Activated CD8-positive, alpha-beta T cell treated with anti-CD3 and anti-CD28 coated beads, Interleukin-2, amount 10 ng/mL, durations not matched to agents 7 days and 5 days (primary cell): ENCODE results near the gene FCSK. TPM values are rescaled to one million over a fixed set of nuclear protein-coding genes. Genes with fewer than 3 reads are reported as not detected.
"Not testable (repeated sequence)": the region's sequence is repeated elsewhere in the genome, so short reads cannot be mapped to it uniquely, and the experiment has no call there.

Experiments
- ATAC-seq: fragments of 150-1000 bp; cut with Tn5 transposase; one replicate; pipeline ENCODE4 v1.10.0; 2021; ENCODE audit warnings: moderate library complexity
- CTCF ChIA-PET: fragments of 350-600 bp; sonication (Branson Sonifier 250); formaldehyde crosslinking; loops from one replicate; lab custom pipeline; 2021; ENCODE audit warnings: antibody characterized with exemption; lab: Charles Lee
- POLR2A ChIA-PET: fragments of 350-600 bp; sonication (Branson Sonifier 250); formaldehyde crosslinking; loops from one replicate; lab custom pipeline; 2021; ENCODE audit warnings: antibody characterized with exemption; lab: Charles Lee
- DNase-seq: peaks from one replicate; pipeline ENCODE4 v3.0.0-alpha.2; 2020
- H3K27ac Mint-ChIP-seq: one replicate; pipeline ENCODE4 v1.8.0; 2021; ENCODE audit warnings: mild to moderate bottlenecking, mixed read lengths
- H3K27me3 Mint-ChIP-seq: one replicate; pipeline ENCODE4 v1.8.0; 2021; ENCODE audit warnings: low read depth, mixed read lengths
- H3K36me3 Mint-ChIP-seq: one replicate; pipeline ENCODE4 v1.8.0; 2021; ENCODE audit warnings: low read depth, mixed read lengths
- H3K4me1 Mint-ChIP-seq: one replicate; pipeline ENCODE4 v1.8.0; 2021; ENCODE audit warnings: low read depth, mixed read lengths
- H3K4me3 Mint-ChIP-seq: one replicate; pipeline ENCODE4 v1.8.0; 2021; ENCODE audit warnings: mild to moderate bottlenecking, mixed read lengths
- H3K9me3 Mint-ChIP-seq: one replicate; pipeline ENCODE4 v1.8.0; 2022; ENCODE audit warnings: mixed read lengths; ENCODE audit not compliant: insufficient read depth
- total RNA-seq, 2 experiments: library from RNA; stranded (reverse); gene quantifications; one replicate each; pipeline ENCODE4 v1.2.3, GENCODE V29; 2021

FCSK gene
- total RNA-seq, 2 experiments from 2014 or later = 17.3 to 18.8 TPM

- Mint-ChIP-seq H3K4me3 (no peak overlapping the region), H3K4me1 (peaks cover 11% of the 10 kb centered on the region), H3K27ac (no peak overlapping the region), H3K36me3 (peaks cover 51% of the 10 kb centered on the region), H3K9me3 (no peaks in the 10 kb centered on the region), H3K27me3 (no peaks in the 10 kb centered on the region)
- CTCF ChIA-PET = no interaction called here
- POLR2A ChIA-PET = no interaction called here
- no peak for DNase-seq
- ATAC-seq = no peak
Measured at GRCh38 chr16:70512456-70512855, 58.1 kb downstream of the FCSK start.

GRCh38 chr16:70520612-70521297, 66.4 kb downstream of the FCSK start:
- ChIA-PET CTCF (interaction anchor here (5.0 kb wide), 1 partner anchor 11 kb away, joined by 50 read pairs; no protein-coding TSS in a partner anchor), POLR2A (interaction anchor here (1.0 to 3.2 kb wide), 2 partner anchors 174 to 1044 kb away, joined by 4 to 21 read pairs; partner anchors contain the start of gene DDX19A)
- DNase-seq = peak; percentile 41

GRCh38 chr16:70522216-70523075, 68.1 kb downstream of the FCSK start:
- H3K4me3 Mint-ChIP-seq = peak overlapping the region; percentile 98
- peaks cover 47% of the 10 kb centered on the region for H3K4me1 Mint-ChIP-seq
- DNase-seq (peak; percentile 41), ATAC-seq (no peak)
- H3K27ac Mint-ChIP-seq = peak overlapping the region; percentile 99
- H3K9me3 Mint-ChIP-seq = no peaks in the 10 kb centered on the region
- no peaks in the 10 kb centered on the region for H3K27me3 Mint-ChIP-seq
- H3K36me3 Mint-ChIP-seq = peaks cover 60% of the 10 kb centered on the region
- ChIA-PET POLR2A (interaction anchor here (0.6 to 3.2 kb wide), 13 partner anchors 13 to 279 kb away, joined by 3 to 21 read pairs (median 4); partner anchors contain the start of genes AARS1, DDX19A and EXOSC6), CTCF (interaction anchor here (1.2 to 5.0 kb wide), 7 partner anchors 9 to 270 kb away, joined by 3 to 50 read pairs (median 4); no protein-coding TSS in a partner anchor)

More at GRCh38 chr16:70520612-70521297, 66.4 kb downstream of the FCSK start:
- Mint-ChIP-seq H3K4me3 (peak overlapping the region; percentile 98), H3K36me3 (peaks cover 53% of the 10 kb centered on the region), H3K9me3 (no peaks in the 10 kb centered on the region), H3K27ac (peak overlapping the region; percentile 80), H3K4me1 (peaks cover 33% of the 10 kb centered on the region), H3K27me3 (no peaks in the 10 kb centered on the region)
- peak; percentile 41 for ATAC-seq

- ChIA-PET CTCF (interaction anchor here (0.5 to 5.0 kb wide), 8 partner anchors 9 to 271 kb away, joined by 3 to 50 read pairs (median 4); no protein-coding TSS in a partner anchor), POLR2A (interaction anchor here (0.6 to 3.2 kb wide), 13 partner anchors 13 to 278 kb away, joined by 3 to 21 read pairs (median 4); partner anchors contain the start of genes AARS1, DDX19A and EXOSC6)
- DNase-seq (peak; percentile 95), ATAC-seq (peak; percentile 76)
- Mint-ChIP-seq H3K27ac (peak within 1 kb of the TSS; percentile 99), H3K9me3 (no peaks in the 10 kb centered on the region), H3K27me3 (no peaks in the 10 kb centered on the region), H3K36me3 (peaks cover 58% of the 10 kb centered on the region), H3K4me1 (peaks cover 49% of the 10 kb centered on the region), H3K4me3 (peak within 1 kb of the TSS; percentile 98)
Measured at GRCh38 chr16:70523076-70523742, 68.8 kb downstream of the FCSK start, which contains the start of gene COG4. Gene COG4, minus strand, starts transcription at chr16:70523554. Its CDS starts 11 bp downstream, at chr16:70523543.

- no peaks in the 10 kb centered on the region for H3K27me3 Mint-ChIP-seq
- peak within 1 kb of the TSS; percentile 99 for H3K27ac Mint-ChIP-seq
- H3K4me1 Mint-ChIP-seq = peaks cover 54% of the 10 kb centered on the region
- H3K4me3 Mint-ChIP-seq = peak within 1 kb of the TSS; percentile 98
- ATAC-seq = peak; percentile 63
- ChIA-PET CTCF (interaction anchor here (1.0 to 5.0 kb wide), 12 partner anchors 10 to 273 kb away, joined by 3 to 50 read pairs (median 4); partner anchors contain the start of genes DDX19A and EXOSC6), POLR2A (interaction anchor here (0.8 to 3.2 kb wide), 10 partner anchors 14 to 273 kb away, joined by 3 to 21 read pairs (median 12); partner anchors contain the start of genes AARS1 and DDX19A)
- H3K36me3 Mint-ChIP-seq = peaks cover 64% of the 10 kb centered on the region
- DNase-seq = peak; percentile 80
- H3K9me3 Mint-ChIP-seq = no peaks in the 10 kb centered on the region
Measured at GRCh38 chr16:70523743-70524398, 69.5 kb downstream of the FCSK start, which contains the start of gene SF3B3. Gene SF3B3, plus strand, starts transcription at chr16:70523816. Its CDS starts 2,841 bp downstream, at chr16:70526657.

GRCh38 chr16:70524399-70524825, 70.0 kb downstream of the FCSK start:
- POLR2A ChIA-PET = interaction anchor here (0.6 to 2.7 kb wide), 14 partner anchors 9 to 273 kb away, joined by 3 to 19 read pairs (median 5); partner anchors contain the start of genes DDX19A, DDX19B and ST3GAL2
- not testable (repeated sequence) for H3K27me3 Mint-ChIP-seq, H3K9me3 Mint-ChIP-seq
- CTCF ChIA-PET = interaction anchor here (0.8 to 3.1 kb wide), 13 partner anchors 10 to 273 kb away, joined by 3 to 39 read pairs (median 4); partner anchors contain the start of genes DDX19A and EXOSC6
- peak overlapping the region; percentile 99 for H3K27ac Mint-ChIP-seq
- peak overlapping the region; percentile 98 for H3K4me3 Mint-ChIP-seq
- DNase-seq (peak; percentile 32), ATAC-seq (peak; percentile 11)
- peaks cover 59% of the 10 kb centered on the region for H3K4me1 Mint-ChIP-seq
- H3K36me3 Mint-ChIP-seq = peaks cover 68% of the 10 kb centered on the region

GRCh38 chr16:70526403-70526802, 72.0 kb downstream of the FCSK start:
- POLR2A ChIA-PET = interaction anchor here (2.7 kb wide), 1 partner anchor 146 kb away, joined by 18 read pairs; no protein-coding TSS in a partner anchor
- no peaks in the 10 kb centered on the region for H3K9me3 Mint-ChIP-seq
- ATAC-seq (no peak), DNase-seq (no peak)
- H3K4me1 Mint-ChIP-seq = peaks cover 48% of the 10 kb centered on the region
- peak overlapping the region; percentile 66 for H3K27ac Mint-ChIP-seq
- H3K4me3 Mint-ChIP-seq = peak overlapping the region; percentile 98
- no peaks in the 10 kb centered on the region for H3K27me3 Mint-ChIP-seq
- H3K36me3 Mint-ChIP-seq = peaks cover 68% of the 10 kb centered on the region
- CTCF ChIA-PET = interaction anchor here (2.3 to 3.1 kb wide), 2 partner anchors 17 to 180 kb away, joined by 7 to 39 read pairs; partner anchors contain the start of gene DDX19A

GRCh38 chr16:70527315-70527996, 73.1 kb downstream of the FCSK start:
- H3K4me3 Mint-ChIP-seq = peak overlapping the region; percentile 98
- POLR2A ChIA-PET = no interaction called here
- ATAC-seq (no peak), DNase-seq (no peak)
- CTCF ChIA-PET = interaction anchor here (1.0 to 1.7 kb wide), 2 partner anchors 18 to 171 kb away, joined by 3 to 5 read pairs; no protein-coding TSS in a partner anchor
- no peaks in the 10 kb centered on the region for H3K27me3 Mint-ChIP-seq
- peaks cover 46% of the 10 kb centered on the region for H3K4me1 Mint-ChIP-seq
- no peaks in the 10 kb centered on the region for H3K9me3 Mint-ChIP-seq
- H3K27ac Mint-ChIP-seq = peak overlapping the region; percentile 66
- H3K36me3 Mint-ChIP-seq = peaks cover 70% of the 10 kb centered on the region

GRCh38 chr16:70529051-70529777, 74.8 kb downstream of the FCSK start:
- POLR2A ChIA-PET = interaction anchor here (0.7 to 1.0 kb wide), 2 partner anchors 15 to 148 kb away, joined by 3 to 4 read pairs; no protein-coding TSS in a partner anchor
- no peaks in the 10 kb centered on the region for H3K27me3 Mint-ChIP-seq
- peak; percentile 34 for DNase-seq

More at GRCh38 chr16:70529051-70529777, 74.8 kb downstream of the FCSK start:
- Mint-ChIP-seq H3K4me3 (peak overlapping the region; percentile 2), H3K9me3 (no peaks in the 10 kb centered on the region), H3K36me3 (peaks cover 75% of the 10 kb centered on the region), H3K4me1 (peaks cover 49% of the 10 kb centered on the region), H3K27ac (no peak overlapping the region)
- CTCF ChIA-PET = interaction anchor here (0.6 to 1.7 kb wide), 2 partner anchors 20 to 159 kb away, joined by 3 to 5 read pairs; no protein-coding TSS in a partner anchor
- no peak for ATAC-seq
